Measurements from ENCODE around the gene ZBTB45. TPM values are rescaled to one million over a fixed set of nuclear protein-coding genes. Genes with fewer than 3 reads are reported as not detected.
"Not testable (repeated sequence)": the region's sequence is repeated elsewhere in the genome, so short reads cannot be mapped to it uniquely, and the experiment has no call there.

The ZBTB45 gene
- total and polyA plus RNA-seq, 5 donors, result 7.0 to 13.1 (median 10.4) TPM

DNA sequence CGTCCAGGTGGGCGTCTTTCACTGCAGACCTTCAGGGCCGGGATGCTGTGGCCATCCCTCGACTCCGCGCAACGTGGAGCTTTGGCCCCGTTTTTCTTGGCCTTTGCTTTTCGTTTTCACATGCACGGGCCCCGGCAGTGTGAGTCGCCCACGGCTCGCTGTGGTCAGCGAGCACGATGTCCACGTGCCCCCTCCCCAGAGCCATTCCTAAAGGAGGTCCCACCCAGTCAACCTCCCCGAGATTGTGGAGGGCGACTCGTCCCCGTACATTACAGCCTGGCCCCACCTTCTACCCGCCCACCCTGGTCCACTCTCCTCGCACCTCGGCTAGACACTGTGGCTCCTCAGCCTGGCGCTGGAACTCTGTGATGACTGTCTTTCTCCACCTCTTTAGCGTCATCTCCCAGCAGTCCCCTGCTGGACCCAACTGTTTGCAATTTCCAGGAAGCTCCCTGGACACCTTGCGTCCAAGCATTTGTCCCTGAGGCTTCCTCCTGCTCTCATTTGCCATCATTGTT, 43.1 kb downstream of the ZBTB45 start:
- 2% methylated on average over 27 of the region's 27 CpGs for WGBS
- Histone ChIP-seq H3K27ac (ENCODE audit: low read length) (peak overlapping the region; percentile 89), H3K9me3 (ENCODE audit: control insufficient read depth, low read length) (no peaks in the 10 kb centered on the region), H3K4me3 (ENCODE audit: low read length) (peak overlapping the region; percentile 64), H3K27me3 (ENCODE audit: control insufficient read depth, insufficient read depth) (no peaks in the 10 kb centered on the region), H3K4me1 (ENCODE audit: control insufficient read depth, insufficient read depth, low read length) (no peaks in the 10 kb centered on the region)
- ATAC-seq (peak; percentile 3 to 21), DNase-seq (peak in 1 of 3 donors; percentile 63)
- intact Hi-C loops (cut with DNase I), result no loop called here

DNA sequence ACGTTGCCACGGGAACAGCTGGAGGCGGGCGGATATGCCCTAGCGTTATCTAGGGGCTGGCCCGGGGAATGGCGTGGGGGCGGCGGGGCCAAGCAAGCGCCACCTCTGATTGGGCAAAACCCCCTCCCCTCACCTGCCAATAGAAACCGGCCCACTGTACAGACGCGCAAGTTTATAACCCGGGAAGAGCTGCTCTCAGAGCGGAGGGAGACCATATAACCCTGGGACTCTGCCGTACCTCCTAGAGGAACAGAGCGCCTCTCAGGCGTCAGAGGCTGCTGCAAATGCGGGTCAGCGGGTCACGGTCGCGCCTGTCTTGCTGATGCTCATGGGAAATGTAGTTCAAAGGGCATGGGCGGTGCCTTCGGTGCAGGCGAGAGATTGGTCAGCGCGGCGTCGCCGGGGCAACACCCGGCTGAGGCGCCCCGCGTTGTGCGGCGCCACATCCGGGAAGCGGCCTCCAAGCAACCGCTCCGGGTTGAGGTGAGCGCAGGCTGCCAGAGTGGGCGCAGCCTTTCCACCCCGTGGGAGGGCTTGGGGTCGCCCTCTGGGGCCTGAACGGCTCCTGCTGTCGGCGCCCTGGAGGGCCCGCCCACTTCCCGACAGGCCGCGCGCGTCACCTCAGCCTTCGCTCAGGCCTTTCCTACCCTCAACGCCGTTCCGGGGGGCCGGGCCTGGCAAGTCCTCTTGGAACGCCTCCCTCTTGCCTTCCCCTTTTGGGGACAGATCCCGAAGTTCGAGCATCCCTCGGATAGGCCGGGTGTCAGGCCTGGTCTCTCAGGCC, 43.7 kb downstream of the ZBTB45 start, which contains the start of gene ZNF446:
ZNF446 (plus strand) TSS at position 639 of the 784 bp plus-strand sequence. CDS start 867 bp downstream, outside the sequence.
- intact Hi-C loops (cut with DNase I), result no loop called here
- Histone ChIP-seq H3K27me3 (ENCODE audit: control insufficient read depth, insufficient read depth) (no peaks in the 10 kb centered on the region), H3K4me3 (ENCODE audit: low read length) (peak within 1 kb of the TSS; percentile 64), H3K9me3 (ENCODE audit: control insufficient read depth, low read length) (no peaks in the 10 kb centered on the region), H3K27ac (ENCODE audit: low read length) (peak within 1 kb of the TSS; percentile 89), H3K4me1 (ENCODE audit: control insufficient read depth, insufficient read depth, low read length) (no peaks in the 10 kb centered on the region)
- WGBS, result under 1% methylated on average over 64 of the region's 64 CpGs
- peak; percentile 93 for ATAC-seq
- DNase-seq, result peak; percentile 97 to 98 (median 97)

DNA sequence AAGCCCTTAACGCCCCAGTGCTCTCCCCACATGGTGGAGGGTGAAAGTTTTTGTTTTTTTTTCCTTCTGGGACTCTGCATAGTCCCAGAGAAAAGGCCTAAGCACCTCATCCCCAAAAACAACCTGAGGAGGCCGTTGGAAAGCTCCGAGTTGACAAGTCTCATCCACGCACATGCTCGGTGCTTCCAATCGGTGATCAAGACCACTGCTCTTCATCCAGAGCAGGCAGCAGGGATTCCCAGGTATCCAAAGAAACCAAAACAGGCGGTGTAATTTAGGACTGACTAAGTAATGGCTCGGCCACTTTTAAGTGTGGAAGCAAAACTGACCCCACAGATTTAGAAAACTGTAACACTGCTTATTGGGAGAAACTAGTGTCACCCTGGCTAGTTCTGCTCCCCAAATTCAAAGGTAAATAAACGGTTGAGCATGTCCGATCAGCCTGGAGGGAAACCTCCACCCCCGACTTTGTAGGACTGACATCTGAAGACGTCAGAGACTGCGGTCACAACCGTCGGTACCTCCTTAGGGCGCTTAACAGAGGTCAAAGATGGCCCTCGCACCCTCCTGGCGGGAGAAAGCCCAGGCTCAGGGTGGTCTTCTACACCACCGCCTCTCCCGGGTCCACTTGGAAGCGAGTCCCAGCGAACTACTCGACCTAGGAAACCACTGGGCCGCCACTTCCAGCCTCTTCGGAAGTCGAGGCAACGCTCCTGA, 44.5 kb downstream of the ZBTB45 start:
- ATAC-seq, result no peak

DNA sequence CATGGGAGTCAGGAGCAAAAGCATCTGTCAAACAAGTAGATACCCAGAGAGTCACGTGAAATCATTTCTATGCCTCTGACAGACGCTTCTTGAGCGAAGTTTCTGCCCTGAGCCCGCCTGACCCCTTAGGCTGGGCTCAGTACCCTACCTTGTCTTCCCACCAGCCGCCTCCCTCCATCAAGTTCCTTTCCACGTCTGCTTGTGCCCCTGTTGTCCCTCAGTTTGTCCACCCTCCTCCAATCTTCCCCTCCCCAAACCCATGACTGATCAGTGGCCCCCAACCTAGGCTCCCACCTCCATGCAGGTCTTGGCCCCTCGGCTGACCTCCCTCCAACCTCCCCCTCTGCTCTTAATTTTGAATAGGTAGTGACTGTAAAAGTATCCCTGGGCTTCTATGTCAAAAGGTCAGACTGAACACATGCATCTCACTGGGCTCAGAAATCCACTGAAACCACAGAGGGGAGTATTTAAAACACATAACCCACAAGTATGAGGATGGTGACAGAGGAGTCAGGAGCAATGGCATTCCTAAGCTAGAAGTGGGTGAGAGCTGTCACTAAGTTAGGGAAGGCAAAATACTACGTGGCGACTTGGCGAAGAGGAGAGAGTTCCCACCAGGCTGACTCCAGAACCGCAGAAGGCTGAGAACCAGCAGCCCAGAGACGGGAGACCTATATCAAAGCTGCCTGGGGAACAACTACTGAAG, 45.2 kb downstream of the ZBTB45 start:
- Histone ChIP-seq H3K4me1 (ENCODE audit: control insufficient read depth, insufficient read depth, low read length) (no peaks in the 10 kb centered on the region), H3K27ac (ENCODE audit: low read length) (no peak overlapping the region), H3K4me3 (ENCODE audit: low read length) (no peak overlapping the region), H3K9me3 (ENCODE audit: control insufficient read depth, low read length) (no peaks in the 10 kb centered on the region), H3K27me3 (ENCODE audit: control insufficient read depth, insufficient read depth) (no peaks in the 10 kb centered on the region)
- DNase-seq, result peak in 1 of 3 donors; percentile 36
- intact Hi-C loops (cut with DNase I), result no loop called here
- WGBS, result 87% methylated on average over 12 of the region's 12 CpGs
- ATAC-seq, result no peak

More for the DNA sequence above, 44.5 kb downstream of the ZBTB45 start:
- Histone ChIP-seq H3K27me3 (ENCODE audit: control insufficient read depth, insufficient read depth) (no peaks in the 10 kb centered on the region), H3K27ac (ENCODE audit: low read length) (peak overlapping the region; percentile 85), H3K9me3 (ENCODE audit: control insufficient read depth, low read length) (no peaks in the 10 kb centered on the region), H3K4me1 (ENCODE audit: control insufficient read depth, insufficient read depth, low read length) (no peaks in the 10 kb centered on the region), H3K4me3 (ENCODE audit: low read length) (peak overlapping the region; percentile 64)
- 23% methylated on average over 27 of the region's 27 CpGs for WGBS
- DNase-seq, result no peak
- intact Hi-C loops (cut with DNase I), result no loop called here

DNA sequence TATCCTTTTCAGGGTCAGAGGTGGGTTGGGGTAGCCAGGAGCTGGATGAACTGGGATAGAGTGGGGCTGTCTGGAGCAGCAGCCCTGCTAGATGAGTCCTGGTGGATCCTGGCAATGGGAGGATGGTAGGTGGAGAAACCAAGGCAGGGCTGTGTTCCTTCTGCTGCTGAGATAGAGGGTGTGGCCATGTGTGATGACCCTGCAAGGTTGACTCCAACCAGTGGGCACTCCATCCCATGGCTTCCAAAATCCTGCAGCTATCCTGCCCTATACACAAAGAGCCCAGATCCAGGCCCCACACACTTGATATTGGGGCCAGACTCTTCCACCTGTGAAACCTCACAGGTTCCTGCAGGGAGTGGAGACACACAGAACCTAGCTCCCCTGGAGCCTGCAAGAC, 45.8 kb downstream of the ZBTB45 start:
- no peaks in the 10 kb centered on the region for H3K9me3 ChIP-seq (ENCODE audit: control insufficient read depth, low read length)
- H3K27ac ChIP-seq (ENCODE audit: low read length), result no peak overlapping the region
- no peaks in the 10 kb centered on the region for H3K4me1 ChIP-seq (ENCODE audit: control insufficient read depth, insufficient read depth, low read length)
- intact Hi-C loops (cut with DNase I), result no loop called here
- DNase-seq (peak in 1 of 3 donors; percentile 3), ATAC-seq (no peak)
- H3K4me3 ChIP-seq (ENCODE audit: low read length), result no peak overlapping the region
- H3K27me3 ChIP-seq (ENCODE audit: control insufficient read depth, insufficient read depth), result no peaks in the 10 kb centered on the region

DNA sequence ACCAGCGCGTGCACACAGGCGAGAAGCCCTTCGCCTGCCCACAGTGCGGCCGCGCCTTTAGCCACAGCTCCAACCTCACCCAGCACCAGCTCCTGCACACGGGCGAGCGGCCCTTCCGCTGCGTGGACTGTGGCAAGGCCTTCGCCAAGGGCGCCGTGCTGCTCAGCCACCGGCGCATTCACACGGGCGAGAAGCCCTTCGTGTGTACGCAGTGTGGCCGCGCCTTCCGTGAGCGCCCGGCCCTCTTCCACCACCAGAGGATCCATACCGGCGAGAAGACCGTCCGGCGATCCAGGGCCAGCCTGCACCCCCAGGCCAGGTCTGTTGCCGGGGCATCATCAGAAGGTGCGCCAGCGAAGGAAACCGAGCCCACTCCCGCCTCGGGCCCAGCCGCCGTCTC, 47.9 kb downstream of the ZBTB45 start:
- Histone ChIP-seq H3K27me3 (ENCODE audit: control insufficient read depth, insufficient read depth) (no peaks in the 10 kb centered on the region), H3K9me3 (ENCODE audit: control insufficient read depth, low read length) (no peaks in the 10 kb centered on the region), H3K27ac (ENCODE audit: low read length) (no peak overlapping the region), H3K4me1 (ENCODE audit: control insufficient read depth, insufficient read depth, low read length) (peaks cover 6% of the 10 kb centered on the region), H3K4me3 (ENCODE audit: low read length) (no peak overlapping the region)
- peak in 1 of 3 donors; percentile 66 for DNase-seq
- intact Hi-C loops (cut with DNase I), result no loop called here
- no peak for ATAC-seq
- 97% methylated on average over 39 of the region's 39 CpGs for WGBS

DNA sequence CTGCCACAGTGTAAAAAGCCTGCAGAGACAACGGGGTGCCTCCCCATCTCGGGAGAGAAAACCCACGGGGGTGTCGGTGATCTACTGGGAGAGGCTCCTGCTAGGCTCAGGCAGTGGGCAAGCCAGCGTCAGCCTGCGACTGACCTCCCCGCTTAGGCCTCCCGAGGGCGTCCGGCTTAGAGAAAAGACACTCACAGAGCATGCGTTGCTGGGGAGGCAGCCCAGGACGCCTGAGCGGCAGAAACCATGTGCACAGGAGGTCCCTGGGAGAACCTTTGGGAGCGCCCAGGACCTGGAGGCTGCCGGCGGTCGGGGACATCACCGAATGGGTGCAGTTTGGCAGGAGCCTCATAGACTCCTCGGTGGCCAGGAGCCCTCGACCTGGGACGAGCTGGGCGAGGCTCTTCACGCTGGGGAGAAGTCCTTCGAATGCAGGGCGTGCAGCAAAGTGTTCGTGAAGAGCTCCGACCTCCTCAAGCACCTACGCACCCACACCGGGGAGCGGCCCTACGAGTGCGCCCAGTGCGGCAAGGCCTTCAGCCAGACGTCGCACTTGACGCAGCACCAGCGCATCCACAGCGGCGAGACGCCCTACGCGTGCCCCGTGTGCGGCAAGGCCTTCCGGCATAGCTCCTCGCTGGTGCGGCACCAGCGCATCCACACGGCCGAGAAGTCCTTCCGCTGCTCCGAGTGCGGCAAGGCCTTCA, 48.6 kb downstream of the ZBTB45 start:
- intact Hi-C loops (cut with DNase I); H3K4me3 ChIP-seq (ENCODE audit: low read length); H3K9me3 ChIP-seq (ENCODE audit: control insufficient read depth, low read length); ATAC-seq; H3K27ac ChIP-seq (ENCODE audit: low read length); H3K4me1 ChIP-seq (ENCODE audit: control insufficient read depth, insufficient read depth, low read length); H3K27me3 ChIP-seq (ENCODE audit: control insufficient read depth, insufficient read depth): not testable (repeated sequence)
- peak in 1 of 3 donors; percentile 58 for DNase-seq
- 94% methylated on average over 37 of the region's 53 CpGs for WGBS

DNA sequence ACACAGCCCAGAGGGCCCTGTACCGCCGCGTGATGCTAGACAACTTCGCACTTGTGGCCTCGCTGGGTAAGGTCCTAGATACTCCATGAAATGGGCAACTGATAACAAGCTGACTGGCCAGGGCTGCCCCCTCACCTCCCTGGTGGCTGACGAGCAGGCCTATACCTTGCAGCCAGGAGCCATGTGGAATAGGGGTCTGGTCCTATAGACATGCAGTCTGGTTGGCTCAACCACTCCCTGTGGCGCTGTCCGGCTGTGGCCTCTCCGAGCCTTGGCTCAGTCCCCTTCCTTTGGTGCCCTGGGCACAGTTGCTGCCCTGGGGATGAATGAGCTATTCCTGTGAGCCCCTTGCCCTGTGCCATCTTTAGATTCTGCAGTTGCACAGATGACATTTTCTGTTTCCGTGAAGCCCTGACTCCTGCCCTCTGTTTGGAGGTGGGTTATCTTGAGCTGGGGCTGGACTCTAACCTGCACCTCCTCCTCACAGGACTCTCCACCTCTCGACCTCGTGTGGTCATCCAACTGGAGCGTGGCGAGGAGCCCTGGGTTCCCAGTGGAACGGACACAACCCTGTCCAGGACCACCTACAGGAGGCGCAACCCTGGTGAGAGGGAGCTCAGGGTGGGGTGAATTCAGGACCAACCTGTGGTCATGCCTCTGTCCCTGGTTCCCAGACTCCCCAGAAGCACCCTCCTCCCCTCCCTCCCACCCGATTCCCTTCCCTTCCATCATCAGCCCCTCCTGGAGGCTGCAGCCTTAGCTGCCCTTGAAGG, 50.2 kb downstream of the ZBTB45 start:
- intact Hi-C loops (cut with DNase I), result no loop called here
- ATAC-seq (no peak), DNase-seq (peak in 1 of 3 donors; percentile 50)
- no peaks in the 10 kb centered on the region for H3K9me3 ChIP-seq (ENCODE audit: control insufficient read depth, low read length)
- H3K4me3 ChIP-seq (ENCODE audit: low read length), result no peak overlapping the region
- 90% methylated on average over 17 of the region's 17 CpGs for WGBS
- H3K4me1 ChIP-seq (ENCODE audit: control insufficient read depth, insufficient read depth, low read length), result peaks cover 6% of the 10 kb centered on the region
- H3K27ac ChIP-seq (ENCODE audit: low read length), result no peak overlapping the region
- no peaks in the 10 kb centered on the region for H3K27me3 ChIP-seq (ENCODE audit: control insufficient read depth, insufficient read depth)

DNA sequence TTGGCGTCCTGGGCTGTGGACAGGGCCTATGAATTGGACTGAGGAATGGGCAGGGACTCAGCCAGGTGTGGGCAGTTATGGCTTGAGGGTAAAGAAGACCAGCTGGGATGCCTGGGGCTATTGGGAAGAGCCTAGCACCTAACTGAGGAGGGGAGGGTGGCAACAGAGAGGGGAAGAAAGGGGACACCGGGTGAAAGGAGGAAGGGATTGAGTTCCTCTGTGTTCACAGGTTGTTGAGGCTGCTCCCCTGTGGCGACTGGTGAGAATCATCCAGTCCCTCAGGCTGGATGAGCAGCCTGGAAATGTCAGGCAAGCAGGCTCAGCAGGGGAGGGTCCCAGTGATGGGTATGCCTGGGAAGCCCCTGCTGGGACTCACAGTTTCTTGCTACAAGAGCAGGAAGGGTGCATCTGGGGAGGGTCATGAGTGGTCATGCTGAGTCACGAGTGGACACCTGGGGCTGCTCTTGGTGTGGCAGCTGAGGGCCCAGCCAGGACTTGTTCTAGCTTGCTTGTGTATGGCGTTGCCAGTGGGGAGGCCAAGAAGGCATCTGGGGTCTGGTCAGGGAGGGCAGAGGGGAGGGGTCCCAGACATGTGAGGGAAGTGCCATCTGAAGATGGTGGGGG, 51.3 kb downstream of the ZBTB45 start:
- H3K27me3 ChIP-seq (ENCODE audit: control insufficient read depth, insufficient read depth), result no peaks in the 10 kb centered on the region
- H3K9me3 ChIP-seq (ENCODE audit: control insufficient read depth, low read length), result no peaks in the 10 kb centered on the region
- intact Hi-C loops (cut with DNase I), result no loop called here
- DNase-seq (peak in 1 of 3 donors; percentile 30), ATAC-seq (no peak)
- H3K4me3 ChIP-seq (ENCODE audit: low read length), result no peak overlapping the region
- H3K4me1 ChIP-seq (ENCODE audit: control insufficient read depth, insufficient read depth, low read length), result peaks cover 6% of the 10 kb centered on the region
- WGBS, result 63% methylated on average over 5 of the region's 5 CpGs
- H3K27ac ChIP-seq (ENCODE audit: low read length), result no peak overlapping the region
